GM19043 (cell line): Measurements from ENCODE around the gene TSEN34.
"Not testable (repeated sequence)": the region's sequence is repeated elsewhere in the genome, so short reads cannot be mapped to it uniquely, and the experiment has no call there.

ENCODE experiments used
- ATAC-seq: cut with Tn5 transposase; IDR thresholded peaks from one replicate; pipeline ENCODE4 v1.9.1; 2021; ENCODE audit warnings: low read depth; ENCODE audit not compliant: unreplicated experiment

TSEN34 gene

GRCh38 chr19:54229146-54229545 is 38.0 kb downstream of the TSEN34 start:
- ATAC-seq: no peak

GRCh38 chr19:54230031-54230430 is 38.9 kb downstream of the TSEN34 start:
- ATAC-seq: no peak

GRCh38 chr19:54231077-54231931 is 40.2 kb downstream of the TSEN34 start:
- no peak for ATAC-seq

- no peak for ATAC-seq
Measured at GRCh38 chr19:54233941-54234340, 42.8 kb downstream of the TSEN34 start.

GRCh38 chr19:54239491-54240371 is 48.6 kb downstream of the TSEN34 start:
- ATAC-seq: not testable (repeated sequence)

- ATAC-seq: not testable (repeated sequence)
Measured at GRCh38 chr19:54240372-54241336, 49.5 kb downstream of the TSEN34 start.

- ATAC-seq: not testable (repeated sequence)
Measured at GRCh38 chr19:54242234-54242633, 51.1 kb downstream of the TSEN34 start.

- ATAC-seq: not testable (repeated sequence)
Measured at GRCh38 chr19:54242646-54243045, 51.5 kb downstream of the TSEN34 start, which contains the start of gene LILRA6. Gene LILRA6 (minus strand): TSS chr19:54242790.

- not testable (repeated sequence) for ATAC-seq
Measured at GRCh38 chr19:54243809-54244208, 52.7 kb downstream of the TSEN34 start.
